T1000 (cell line): Measurements from ENCODE around the gene CTLA4.

ENCODE experiments used
- DNase-seq: peaks from one replicate; lab custom pipeline; 2025; ENCODE audit warnings: mixed read lengths; lab: John Stamatoyannopoulos, UW

CTLA4 gene

DNA sequence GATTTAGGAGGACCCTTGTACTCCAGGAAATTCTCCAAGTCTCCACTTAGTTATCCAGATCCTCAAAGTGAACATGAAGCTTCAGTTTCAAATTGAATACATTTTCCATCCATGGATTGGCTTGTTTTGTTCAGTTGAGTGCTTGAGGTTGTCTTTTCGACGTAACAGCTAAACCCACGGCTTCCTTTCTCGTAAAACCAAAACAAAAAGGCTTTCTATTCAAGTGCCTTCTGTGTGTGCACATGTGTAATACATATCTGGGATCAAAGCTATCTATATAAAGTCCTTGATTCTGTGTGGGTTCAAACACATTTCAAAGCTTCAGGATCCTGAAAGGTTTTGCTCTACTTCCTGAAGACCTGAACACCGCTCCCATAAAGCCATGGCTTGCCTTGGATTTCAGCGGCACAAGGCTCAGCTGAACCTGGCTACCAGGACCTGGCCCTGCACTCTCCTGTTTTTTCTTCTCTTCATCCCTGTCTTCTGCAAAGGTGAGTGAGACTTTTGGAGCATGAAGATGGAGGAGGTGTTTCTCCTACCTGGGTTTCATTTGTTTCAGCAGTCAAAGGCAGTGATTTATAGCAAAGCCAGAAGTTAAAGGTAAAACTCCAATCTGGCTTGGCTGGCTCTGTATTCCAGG is at the start of gene CTLA4:
CTLA4 (plus strand) TSS at position 211 of the 640 bp plus-strand sequence; CDS start at position 383, 172 bp downstream.
- no peak for DNase-seq

DNA sequence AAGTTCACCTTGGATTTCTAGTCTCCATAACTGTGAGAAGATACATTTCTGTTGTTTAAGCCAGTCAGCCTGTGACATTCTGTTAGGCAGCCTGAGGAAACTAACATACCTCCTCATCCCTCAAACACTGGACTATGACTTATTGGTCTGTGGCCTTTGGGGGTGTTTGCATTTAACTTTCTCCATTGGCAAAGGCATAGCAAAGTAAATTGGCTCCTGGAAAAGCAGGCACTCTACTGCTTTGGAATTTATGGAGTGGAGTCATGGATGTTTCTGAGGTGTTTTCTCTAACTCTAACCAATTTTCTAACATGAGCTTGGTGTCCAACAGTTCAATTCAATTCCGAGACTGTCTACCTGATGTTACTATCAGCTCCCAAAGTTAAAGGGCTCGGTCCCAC is 48.9 kb upstream of the CTLA4 start:
- no peak for DNase-seq

DNA sequence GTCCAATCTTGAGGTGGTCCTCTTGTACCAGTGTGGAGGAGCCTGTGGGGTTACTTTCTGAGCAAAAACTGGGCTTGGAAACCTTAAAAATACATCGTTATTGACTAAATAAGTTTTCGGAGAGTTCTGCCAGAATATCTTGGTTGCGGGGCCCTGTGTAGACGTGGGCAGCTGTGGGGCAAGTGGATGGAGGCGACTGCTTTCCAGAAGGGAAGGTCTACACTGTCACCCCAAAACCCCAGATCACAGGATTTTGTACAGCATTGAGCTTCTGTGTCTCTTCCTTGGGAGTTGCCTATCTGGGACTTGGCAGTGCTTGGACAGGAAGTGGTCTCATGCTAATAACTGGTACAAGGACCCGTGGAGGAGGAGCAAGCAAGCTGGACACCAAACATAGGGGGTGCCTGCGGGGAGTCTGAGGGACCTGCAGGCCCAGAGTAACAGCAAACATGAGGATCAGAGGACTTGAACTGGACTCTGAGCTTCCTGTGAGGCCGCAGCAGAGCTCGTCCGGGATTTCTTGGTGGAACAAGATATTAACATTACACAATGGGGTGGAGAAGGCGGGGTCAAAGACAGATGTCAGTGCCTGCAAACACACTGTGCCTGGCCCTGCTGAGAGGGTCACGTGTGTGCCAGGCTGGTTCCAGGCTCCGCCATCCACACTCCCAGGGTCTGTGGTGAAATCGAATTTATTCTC is 48.0 kb upstream of the CTLA4 start:
- no peak for DNase-seq

DNA sequence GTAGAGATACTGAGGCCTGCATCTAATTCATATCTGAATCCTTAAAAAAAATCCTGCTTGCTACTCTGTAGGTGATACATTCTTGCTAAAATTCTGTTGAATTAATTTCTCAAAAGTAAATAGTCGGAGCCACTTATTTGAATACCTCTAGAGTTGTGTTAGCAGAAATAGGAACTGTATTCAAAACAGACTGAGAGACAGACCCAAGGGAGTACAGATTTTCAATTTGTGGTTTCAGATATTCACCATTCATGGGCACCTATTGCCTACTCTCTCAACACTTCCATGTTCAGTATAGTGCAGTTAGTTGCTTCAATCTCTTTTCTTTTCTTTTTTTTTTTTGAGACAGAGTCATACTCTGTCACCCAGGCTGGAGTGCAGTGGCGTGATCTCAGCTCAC is 46.6 kb upstream of the CTLA4 start:
- no peak for DNase-seq

DNA sequence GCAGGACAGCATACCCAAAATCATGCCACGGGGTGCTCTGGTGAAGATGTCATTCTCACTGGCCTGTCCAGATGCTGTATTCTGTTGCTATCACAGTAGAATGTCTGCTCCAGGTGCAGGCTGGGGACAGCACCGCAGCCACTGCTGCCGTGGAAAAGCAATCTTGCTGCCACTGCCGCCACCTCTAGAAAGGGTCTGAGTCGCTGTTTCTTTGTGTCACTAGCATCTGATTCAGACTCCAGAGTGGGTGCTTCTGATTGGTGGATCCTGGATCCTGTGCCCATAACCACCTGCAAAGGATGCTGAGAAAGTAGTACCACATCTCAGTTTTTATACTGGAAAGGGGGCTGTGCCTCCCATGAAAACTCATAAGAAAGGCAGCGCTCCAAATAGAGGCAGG is 45.3 kb upstream of the CTLA4 start:
- DNase-seq, result no peak

DNA sequence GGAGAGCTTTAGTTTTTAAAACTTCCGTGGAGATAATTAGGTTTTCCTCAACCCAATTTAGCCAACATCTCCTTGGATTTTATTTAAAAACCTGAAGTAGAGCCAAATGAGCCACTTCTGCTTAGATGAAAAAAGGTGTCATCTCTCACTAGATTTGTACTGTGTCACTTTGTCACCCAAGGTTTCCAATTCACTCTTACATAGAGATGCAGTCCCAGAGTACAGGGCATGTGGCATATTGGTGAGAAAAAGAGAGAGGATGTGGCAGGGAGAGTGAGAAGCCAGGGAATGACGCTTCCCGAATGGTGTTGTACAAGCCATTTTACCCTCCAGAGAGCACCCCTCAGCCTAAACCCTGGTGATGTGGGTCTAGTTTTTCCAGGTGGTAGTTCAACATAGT is 44.4 kb upstream of the CTLA4 start:
- no peak for DNase-seq

DNA sequence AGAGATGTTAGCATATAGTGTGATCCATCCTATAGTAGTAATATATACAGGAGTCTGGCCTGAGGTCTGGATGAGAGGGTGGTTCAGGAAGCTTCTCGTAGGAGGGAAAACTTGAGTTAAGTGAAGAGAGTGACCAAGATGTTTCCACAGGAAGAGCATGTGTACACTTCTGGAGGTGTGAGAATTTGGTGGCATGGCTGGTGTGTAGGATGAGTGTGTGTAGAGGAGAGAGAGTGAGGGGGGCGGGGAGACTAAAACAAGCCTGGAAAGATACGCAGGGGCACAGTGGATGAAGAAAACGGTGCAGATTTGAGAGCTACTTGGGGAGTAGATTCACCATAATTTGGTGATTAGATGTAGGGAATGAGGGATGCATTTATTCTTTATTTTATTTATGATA is 43.5 kb upstream of the CTLA4 start:
- no peak for DNase-seq

DNA sequence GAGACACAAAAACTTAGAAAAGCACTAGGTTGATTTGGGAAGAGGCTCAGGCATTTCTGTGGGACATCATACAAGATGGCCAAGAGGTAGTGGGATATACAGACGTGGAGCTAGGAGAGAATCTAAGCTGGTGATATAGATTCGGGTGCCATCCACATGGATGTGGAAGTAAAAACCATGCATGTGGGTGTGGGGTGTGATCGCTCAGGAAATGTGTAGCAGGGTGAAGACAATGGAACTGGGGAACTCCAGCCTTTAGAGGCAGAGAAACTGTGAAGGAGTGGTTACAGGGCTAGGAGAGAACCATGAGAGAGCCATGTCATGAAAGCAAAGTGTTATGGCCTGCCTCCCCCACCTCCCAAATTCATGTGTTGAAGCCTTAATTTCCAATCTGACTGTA is 43.0 kb upstream of the CTLA4 start:
- DNase-seq, result no peak

DNA sequence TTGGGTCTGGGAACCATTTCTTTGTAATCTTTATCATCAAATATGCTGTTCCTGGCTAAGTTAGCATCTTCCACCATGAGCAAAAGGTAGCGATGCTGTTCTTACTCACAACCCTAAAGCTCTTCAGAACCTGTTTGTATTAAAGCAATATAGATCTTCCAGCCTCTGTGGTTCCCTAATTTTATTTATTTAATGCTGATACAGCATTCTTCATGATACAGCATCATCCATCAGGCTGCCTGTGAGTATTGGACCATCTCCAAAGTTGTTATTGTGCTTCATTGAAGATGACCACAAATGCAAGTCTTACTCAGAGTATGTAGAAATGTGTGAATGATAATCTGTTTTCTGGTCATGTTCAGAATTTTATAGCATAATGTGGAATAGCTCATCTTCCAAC is 40.9 kb upstream of the CTLA4 start:
- DNase-seq, result no peak

DNA sequence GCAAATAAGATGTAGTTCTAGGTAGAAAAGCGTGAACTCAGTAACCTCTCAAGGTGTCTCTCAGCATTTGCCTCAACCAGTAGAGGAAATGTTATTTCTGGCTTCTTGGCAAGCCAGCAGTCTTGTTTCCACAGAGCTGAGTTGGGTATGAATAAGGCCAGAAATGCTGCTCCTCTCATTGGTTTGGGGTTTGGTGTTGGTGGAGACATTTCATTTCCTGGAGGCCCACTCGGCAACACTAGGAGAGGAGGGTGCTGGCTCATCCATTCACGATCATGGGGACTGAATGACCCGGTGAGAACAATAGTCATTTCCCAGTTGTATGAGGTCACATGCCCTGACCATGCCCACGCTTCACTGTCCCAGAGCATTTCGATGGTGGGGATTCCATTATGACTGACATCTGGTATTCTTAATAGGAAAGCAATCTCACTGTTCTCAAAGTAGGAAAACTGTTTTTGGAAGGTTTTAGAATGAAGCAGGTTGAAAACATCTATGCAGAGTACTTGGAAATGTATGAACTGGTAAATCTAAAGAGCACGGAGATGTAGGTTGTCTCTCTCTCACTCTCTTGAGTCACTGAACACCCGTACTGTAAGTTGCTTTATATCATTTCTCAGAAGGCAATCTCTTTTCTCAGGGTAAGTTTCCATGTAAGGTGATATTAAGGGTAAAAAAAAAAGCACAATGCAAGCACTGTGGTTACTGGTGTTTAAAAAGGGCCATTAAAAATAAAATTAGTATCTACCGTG is 37.1 kb upstream of the CTLA4 start:
- DNase-seq, result no peak

DNA sequence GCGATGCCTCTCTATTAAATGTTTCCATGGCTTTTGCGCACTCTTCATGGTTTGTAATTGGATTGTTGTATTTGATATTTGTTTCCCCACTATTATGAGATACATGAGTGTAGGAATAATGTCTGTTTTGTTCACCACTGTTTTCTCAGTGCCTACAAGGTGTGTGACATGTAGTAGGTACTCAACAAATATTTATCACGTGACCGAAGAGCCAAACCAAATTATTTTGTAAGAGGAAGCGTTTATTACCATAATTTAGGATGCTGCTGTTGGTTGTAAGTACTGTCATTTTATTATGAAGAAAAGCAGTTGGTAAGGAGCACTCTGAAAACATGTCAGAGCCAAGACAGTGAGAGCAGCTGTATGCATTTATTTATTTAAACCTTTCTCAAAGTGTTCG is 32.2 kb upstream of the CTLA4 start:
- no peak for DNase-seq

DNA sequence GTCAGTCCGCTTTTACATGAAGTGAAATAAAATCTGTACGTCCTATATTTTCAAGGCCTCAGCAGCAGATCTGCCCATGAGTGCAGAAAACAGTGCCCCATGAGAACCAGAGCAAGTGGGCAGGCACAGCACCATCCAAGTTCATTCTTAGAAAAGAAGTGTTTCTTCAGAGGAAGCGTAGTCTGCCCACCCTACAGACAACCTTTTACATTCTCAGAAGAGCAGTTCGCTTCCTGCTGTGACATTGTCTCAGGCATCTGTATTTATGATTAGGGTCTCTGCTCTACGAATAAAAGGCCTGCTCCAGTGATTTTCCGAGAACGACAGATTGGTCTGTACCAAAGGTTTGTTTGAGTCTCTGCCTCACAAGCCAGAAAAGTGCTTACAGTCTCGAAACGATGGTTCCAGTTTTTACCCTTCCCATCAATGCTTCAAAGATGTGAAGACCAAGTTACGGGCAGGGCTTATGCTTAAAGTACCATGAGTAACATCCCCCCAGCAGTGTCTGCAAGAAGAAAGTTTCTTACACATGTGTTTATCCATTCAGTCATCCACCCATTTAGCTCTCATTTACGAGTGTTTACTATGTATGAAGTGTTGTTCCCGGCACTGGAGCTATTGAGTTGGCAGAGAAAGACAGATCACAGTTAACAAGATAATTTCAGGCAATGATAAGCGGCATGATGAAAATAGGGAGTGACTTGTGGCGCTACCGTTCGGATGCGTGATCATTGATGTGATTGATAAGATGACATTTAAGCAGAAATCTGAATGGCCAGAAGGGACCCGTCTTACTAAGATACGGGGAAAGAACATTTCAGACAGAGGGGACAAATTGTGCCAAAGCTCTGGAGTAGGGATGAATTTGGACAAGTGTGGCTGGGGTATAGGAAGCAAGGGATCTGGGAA is 31.4 kb upstream of the CTLA4 start:
- no peak for DNase-seq

DNA sequence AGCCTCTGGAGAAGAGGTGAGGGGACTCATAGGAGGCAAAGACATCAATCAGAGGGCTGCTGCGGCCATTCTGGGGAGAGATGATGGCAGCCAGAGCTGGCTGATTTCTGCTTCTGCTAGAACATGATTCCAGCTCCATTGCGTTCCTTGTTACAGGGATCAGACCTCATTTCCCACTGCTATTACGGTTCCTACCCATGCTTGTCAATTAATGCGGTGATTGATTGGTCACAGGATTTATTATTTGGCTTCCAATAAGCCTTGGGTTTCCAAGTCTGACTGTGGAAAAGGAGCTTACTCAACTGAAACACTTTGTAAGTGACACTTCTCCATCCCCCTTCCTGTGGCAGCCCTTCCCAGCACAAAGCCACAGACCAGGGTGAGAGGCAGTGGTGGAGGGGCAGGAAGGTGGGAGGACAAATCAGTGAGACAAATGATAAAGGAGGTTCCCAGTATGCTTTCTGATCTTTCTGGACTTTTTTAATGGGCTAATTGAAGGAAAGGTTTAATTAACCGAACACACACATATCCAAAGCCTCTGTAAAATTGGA is 26.8 kb upstream of the CTLA4 start:
- DNase-seq, result no peak

DNA sequence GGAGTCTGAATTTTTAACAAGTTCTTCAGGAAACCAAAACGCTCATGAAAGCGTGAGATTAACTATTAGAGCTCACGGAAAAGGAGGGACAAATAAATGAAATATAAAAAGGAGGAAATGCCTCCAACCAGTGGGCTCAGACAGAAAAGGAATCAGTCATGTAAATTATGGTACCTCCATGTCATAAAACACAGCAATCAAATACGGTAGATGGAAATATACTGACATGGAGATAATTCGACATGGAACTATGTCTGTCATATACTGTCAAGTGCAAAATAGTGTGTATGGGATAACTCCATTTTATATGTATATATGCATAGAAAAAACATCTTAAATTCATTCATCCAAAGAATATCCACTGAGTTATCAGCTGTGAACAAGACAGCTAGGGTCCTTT is 25.9 kb upstream of the CTLA4 start:
- DNase-seq, result no peak

DNA sequence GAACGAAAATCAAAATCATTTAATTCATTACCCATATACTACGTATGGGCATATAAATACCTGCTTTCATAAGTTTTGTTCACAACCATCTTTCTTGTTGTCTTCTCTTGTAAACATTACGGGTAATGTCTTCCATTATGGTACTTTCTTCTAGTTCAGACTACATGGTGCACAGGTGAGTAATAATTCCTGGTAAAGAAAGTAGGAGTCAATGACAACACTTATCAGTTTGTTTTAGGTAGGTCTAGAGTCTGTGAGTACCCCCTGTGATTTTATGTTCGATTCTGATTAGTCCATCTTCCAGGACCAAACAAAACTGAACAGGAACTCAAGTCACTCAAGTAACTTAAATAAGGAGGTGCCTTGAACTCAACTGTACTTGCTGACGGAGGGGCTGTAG is 25.2 kb upstream of the CTLA4 start:
- DNase-seq, result no peak

DNA sequence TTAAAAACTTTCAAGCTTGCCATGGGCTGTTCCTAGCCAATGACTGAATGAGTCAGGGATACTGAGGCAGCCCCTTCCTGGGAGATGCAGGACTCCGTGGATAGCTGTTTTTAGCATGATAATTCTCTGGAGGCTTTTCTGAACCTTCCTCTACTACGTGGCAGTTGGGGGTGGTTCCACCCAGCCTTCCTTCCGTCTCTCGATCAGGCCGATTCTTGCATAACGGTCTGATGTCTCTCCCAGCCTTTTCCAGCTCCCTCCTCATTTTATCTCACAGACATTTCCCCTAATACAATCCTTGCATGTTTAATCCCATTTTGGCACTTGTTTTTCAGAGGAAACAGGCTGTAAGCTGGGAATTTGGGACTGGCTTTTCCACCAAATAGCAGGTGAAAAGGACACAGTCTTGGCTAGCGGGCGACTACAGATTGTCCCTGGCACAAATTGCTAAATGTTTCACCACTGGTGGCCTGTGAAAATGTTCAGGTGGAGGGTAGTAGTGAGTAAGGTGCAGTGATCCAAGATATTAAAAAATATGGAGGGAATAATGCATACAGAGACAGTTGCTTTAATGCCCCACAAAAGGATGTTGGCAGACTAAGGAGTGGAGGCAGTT is 21.0 kb upstream of the CTLA4 start:
- DNase-seq, result no peak

DNA sequence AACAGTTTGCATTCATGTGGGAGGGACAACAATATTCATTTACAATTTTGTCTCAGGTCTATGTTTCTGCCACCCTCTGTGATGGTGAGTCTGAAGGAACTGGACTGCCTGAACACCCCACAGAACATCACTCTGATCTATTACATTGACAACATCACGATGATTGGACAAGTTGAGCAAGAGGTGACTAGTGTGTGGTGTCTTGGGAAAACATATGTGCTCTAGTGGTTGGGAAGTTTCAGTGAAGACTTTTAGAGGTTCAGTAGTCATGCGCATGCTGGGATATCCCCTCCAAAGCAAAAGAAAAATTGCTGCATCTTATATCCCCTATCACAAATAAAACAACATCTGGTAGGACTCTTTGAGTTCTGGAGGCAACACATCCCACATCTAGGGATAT is 18.6 kb upstream of the CTLA4 start:
- no peak for DNase-seq

DNA sequence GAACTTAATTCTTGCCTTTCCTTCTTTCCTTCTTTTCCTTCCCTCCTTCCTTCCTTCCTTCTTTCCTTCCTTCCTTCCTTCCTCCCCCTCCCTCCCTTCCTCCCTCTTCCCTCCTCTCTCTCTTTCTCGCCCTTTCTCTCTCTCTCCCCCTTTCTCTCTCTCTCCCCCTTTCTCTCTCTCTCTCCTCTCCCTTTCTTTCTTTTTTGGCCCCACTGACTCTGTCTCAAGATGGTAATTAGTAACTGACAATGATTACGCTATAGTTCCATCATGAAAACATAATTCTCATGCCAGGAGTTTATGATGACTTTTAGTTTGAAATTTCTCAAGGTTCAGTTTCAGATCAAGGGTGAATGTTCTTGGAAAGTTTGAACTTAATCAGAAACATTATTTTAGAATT is 14.8 kb upstream of the CTLA4 start:
- DNase-seq, result no peak

DNA sequence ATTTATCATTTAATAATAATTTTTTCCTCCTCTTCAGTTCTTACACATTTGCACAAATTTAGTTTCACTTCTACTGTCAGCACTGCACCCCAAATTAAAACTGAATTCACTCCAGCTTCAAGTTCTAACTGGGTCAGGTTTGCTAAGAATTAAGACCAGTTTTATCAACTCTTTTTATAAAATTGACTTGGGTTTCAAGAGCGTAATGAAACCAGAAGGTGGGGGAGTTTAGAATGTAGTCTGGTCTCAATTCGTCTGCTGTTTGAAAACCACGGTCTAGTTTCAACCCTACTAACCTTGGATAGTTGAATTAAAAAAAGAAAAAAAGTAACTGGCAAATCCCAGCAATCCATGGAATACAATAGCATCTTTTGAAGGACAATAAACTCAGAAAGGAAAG is 14.3 kb upstream of the CTLA4 start:
- DNase-seq, result no peak

DNA sequence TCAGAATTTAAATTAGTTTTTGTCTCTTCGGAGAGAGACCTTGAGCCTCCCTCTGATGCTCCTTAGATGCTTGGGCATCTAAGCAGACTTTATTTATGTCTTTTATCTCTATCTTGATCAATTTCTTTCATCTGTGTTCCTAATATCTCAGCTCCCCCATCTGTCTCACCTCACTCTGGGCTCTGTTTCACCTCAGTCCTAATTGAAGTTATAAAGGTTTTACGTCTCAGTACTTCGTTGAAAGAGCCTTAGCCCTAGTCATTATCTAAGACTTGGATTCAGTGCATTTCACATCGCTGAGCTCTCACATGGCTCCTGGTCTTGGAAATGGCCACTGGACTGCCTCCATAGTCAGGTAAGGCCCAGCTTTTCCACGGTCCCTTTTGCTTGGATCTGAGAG is 13.8 kb upstream of the CTLA4 start:
- no peak for DNase-seq

DNA sequence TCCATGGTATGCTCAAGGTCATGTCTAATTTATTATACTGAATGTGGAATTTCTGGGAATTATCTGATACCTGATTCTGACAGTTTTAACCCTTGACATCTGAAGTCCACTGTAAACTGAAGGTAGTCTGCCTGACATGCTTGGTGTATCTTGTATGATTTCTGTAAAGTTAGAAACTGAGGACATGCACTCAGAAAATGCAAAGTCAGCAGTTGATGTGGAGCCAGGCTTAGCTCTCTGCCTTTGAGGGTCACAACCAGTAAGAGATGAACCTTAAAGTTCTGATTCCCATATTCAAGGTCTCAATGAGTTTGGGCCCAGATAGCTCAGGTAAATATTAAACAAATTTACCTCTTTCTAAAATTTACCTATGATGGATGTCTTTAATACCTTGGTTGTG is 12.3 kb upstream of the CTLA4 start:
- DNase-seq, result no peak

DNA sequence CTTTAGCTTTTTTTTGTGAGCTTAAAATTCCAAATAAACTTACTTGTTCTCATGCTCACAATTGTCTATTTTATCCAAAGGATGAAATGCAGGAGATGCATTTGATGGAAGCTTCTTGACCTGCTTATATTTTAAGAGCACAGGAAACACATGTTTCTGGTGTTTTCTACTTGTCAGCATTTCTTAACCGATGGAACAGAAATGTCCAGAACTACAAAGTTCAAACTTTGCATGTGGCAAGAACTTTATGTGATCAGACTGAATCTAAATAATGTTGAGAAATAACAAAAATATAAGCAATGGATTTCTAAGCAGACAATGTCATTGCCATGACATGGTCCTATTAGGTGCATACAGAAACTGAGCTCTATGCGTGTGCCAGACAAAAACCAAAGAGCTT is 9.9 kb upstream of the CTLA4 start:
- DNase-seq, result no peak
